ENCODE results near the gene SPATA13.

Gene SPATA13

DNA sequence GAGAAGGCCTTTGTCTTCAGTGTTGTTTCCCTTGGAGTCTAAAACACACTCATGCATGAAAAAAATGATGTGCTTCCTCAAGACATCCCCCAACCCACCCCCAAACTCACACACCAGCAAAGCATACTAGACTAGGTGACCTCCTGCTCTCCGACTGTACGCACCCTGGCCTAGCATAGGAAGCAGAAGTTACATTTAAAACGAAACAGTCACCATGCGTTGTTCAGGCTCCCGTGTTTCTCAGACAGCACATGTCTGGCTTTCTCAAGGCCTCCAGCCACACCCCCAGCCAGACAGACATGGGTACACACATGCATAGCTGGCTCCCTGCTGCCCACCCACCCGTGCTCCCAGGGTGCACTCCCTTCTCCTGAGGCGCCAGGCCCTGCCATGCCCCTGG, 120.2 kb downstream of the SPATA13 start:
- TF ChIP-seq, protein P1, sequence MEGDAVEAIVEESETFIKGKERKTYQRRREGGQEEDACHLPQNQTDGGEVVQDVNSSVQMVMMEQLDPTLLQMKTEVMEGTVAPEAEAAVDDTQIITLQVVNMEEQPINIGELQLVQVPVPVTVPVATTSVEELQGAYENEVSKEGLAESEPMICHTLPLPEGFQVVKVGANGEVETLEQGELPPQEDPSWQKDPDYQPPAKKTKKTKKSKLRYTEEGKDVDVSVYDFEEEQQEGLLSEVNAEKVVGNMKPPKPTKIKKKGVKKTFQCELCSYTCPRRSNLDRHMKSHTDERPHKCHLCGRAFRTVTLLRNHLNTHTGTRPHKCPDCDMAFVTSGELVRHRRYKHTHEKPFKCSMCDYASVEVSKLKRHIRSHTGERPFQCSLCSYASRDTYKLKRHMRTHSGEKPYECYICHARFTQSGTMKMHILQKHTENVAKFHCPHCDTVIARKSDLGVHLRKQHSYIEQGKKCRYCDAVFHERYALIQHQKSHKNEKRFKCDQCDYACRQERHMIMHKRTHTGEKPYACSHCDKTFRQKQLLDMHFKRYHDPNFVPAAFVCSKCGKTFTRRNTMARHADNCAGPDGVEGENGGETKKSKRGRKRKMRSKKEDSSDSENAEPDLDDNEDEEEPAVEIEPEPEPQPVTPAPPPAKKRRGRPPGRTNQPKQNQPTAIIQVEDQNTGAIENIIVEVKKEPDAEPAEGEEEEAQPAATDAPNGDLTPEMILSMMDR (IDR thresholded peaks at IDR 0.05; ENCODE audit: control insufficient read depth, extremely low read depth, insufficient read depth), result no peak
- H3K4me3 ChIP-seq (ENCODE audit: low read depth, low read length), result no peak overlapping the region
- DNase-seq (ENCODE audit: low read depth), result no peak

DNA sequence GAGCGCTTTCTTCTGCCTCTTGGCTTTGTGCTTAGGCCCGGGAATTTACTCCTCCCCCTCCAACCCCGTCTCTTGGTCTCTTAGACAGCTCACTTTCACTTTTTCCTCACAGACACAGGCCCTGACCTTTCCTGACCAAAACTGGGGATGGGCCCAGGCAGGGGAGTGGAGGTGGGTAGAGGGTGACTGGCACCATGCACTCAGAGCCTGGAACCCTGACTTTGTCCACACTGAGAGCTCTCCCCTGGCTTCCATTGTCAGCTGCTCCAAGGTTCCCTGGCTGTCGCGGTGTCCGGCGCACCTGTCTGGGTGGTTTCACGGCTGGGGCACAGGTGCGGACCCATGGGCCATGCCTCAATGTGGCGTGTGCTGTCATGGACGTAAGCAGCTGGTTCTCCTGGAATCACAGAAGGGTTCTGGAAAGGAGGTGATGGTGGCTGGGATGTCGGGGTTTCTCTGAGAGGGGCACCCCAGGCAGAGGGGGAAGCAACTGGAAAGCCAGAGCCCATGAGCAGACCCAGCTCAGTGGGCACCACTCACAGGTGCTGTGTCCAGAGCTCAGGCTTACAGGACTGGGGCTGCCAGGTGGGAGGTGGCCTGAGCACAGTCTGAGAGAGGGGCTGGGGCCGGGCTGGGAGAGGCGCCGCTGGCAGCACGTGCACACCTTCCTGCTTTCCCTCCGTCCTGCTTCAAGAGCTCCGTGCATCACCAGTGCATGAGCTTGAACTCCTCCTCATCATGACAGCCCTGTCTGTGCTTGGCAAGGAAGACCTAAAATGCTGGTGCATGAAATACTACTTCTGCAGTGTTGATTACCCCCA, 120.9 kb downstream of the SPATA13 start:
- TF ChIP-seq, protein P1 (IDR thresholded peaks at IDR 0.05; ENCODE audit: control insufficient read depth, extremely low read depth, insufficient read depth), result no peak
- no peak for DNase-seq (ENCODE audit: low read depth)

DNA sequence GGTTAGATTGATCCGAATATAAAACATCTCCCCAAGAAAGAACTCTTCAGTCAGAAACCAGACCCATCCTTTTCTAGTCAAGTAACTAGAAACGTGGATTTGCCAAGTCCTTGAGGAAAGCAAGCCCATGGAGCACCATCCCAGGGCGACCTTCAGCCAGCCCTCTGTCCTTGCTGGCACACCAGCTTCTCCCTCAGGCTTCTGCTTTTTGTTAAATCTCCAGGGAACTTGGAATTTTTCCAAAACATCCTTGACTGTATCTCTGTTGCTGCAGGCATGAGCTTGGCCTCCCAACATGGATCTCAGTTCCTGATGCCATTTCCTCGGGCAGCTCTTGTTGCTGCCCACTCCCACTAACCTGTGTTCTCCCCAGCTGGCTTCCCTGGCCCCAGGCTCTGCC, 121.7 kb downstream of the SPATA13 start:
- TF ChIP-seq, protein P1 (IDR thresholded peaks at IDR 0.05; ENCODE audit: control insufficient read depth, extremely low read depth, insufficient read depth), result no peak
- no peak overlapping the region for H3K4me3 ChIP-seq (ENCODE audit: low read depth, low read length)
- DNase-seq (ENCODE audit: low read depth), result no peak

More for the DNA sequence above, 120.9 kb downstream of the SPATA13 start:
- no peak overlapping the region for H3K4me3 ChIP-seq (ENCODE audit: low read depth, low read length)

DNA sequence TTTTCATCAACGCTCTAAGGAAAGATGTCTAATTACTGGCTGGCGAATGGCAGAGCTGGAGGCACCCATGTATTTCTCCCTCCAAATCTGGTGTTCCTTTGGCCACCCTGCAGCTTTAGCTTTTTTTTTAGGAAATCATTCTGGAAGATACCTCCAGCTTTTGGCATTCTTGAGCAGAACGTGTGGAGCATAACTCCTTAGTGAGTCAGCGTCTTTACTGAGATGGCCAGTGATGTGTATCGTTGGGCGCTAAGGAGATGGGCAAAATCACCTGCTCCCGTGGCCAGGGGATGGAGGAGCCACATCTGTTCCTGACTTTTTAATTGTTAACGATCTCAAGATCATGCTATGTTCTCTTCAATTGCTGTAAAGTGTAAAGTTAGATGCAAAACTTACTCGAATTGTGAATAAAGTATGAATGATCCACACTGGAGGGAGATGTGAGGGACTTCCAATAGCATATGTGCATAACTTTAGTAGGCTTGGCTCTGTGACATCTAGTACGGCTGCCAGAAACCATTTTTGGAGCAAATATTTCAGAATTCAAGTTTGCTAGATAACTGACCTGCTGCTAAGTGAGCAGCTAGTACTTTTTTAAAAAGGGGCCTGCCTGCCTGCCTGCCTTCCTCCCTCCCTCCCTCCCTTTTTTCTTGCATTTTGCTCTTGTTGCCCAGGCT, 124.5 kb downstream of the SPATA13 start:
- no peak overlapping the region for H3K4me3 ChIP-seq (ENCODE audit: low read depth, low read length)
- TF ChIP-seq, protein P1 (IDR thresholded peaks at IDR 0.05; ENCODE audit: control insufficient read depth, extremely low read depth, insufficient read depth), result no peak
- no peak for DNase-seq (ENCODE audit: low read depth)

DNA sequence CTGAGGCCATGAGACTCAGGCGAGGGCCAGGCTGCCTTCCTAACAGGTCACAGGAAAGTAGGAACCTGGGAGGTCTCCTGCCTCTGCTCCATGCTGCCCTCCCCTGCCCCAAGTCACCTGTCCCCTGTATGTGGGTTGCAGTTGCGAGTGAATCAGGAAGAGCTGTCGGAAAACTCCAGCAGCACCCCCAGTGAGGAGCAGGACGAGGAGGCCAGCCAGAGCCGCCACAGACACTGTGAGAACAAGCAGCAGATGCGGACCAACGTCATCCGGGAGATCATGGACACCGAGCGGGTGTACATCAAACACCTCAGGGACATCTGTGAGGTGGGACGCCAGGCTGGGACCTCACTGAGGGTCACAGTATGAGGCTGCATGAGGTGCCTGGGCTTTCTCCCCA, 126.1 kb downstream of the SPATA13 start:
- TF ChIP-seq, protein P1 (IDR thresholded peaks at IDR 0.05; ENCODE audit: control insufficient read depth, extremely low read depth, insufficient read depth), result no peak
- no peak for DNase-seq (ENCODE audit: low read depth)
- H3K4me3 ChIP-seq (ENCODE audit: low read depth, low read length), result no peak overlapping the region

DNA sequence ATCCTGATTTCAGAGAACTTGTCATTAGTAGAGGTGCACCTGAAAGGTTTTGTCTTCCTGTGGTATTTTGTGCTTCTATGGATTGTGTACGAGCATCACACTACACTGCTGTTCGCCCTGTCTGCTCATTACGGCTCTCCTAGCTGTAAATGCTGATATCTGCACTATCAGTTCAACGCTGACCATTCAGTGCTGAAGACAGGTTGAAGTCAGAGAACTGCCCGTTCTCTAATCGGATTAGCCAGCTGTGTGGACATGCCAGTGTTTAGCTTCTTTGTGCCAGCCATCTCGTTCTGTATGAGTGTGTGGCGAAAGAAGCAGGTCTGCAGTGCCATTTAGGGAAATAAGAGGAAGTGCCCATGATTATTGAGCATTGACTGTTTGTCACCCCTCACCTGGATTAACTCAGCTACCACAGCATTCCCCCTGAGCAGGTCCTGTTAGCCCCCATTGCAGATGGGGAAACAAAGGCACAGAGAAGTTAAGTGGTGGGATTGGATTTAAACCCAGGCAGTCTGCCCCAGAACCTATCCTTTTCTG, 127.3 kb downstream of the SPATA13 start:
- TF ChIP-seq, protein P1 (IDR thresholded peaks at IDR 0.05; ENCODE audit: control insufficient read depth, extremely low read depth, insufficient read depth), result no peak
- no peak for DNase-seq (ENCODE audit: low read depth)
- H3K4me3 ChIP-seq (ENCODE audit: low read depth, low read length), result no peak overlapping the region
